ENCODE data around the gene EPHA10.

DNA sequence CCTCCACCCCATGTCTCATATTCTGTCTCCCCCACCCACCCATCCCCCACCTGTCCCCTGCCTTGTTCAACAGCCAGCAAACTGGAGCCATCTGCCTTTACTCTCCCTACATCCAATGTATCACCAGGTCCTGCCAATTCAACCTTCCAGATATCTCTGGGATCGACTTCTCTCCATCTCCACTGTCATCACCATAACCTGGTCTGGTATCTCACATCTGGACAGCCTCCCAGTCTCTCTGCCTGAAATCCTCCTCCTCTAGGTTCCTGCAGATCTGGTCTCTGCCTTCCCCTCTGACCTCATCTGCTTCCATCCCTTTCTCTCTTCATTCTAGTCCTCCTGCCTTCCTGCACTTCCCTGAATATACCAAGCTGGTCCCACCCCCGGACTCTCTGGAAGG, 94.8 kb downstream of the EPHA10 start:
- no peak for TF ChIP-seq EZH2 (IDR thresholded peaks at IDR 0.05; ENCODE audit: insufficient read depth, poor library complexity, severe bottlenecking)
- no peak for TF ChIP-seq EZH2phosphoT487 (IDR thresholded peaks at IDR 0.05; ENCODE audit: insufficient read depth, low read depth)
